GM21723 (cell line): ENCODE measurements around the gene KCNK4.

Experiments
- ATAC-seq: cut with Tn5 transposase; IDR thresholded peaks from one replicate; pipeline ENCODE4 v1.9.1; 2021; ENCODE audit warnings: mild to moderate bottlenecking, moderate library complexity; ENCODE audit not compliant: unreplicated experiment

The KCNK4 gene

GRCh38 chr11:64289002-64289564 is 2.0 kb upstream of the KCNK4 start:
- no peak for ATAC-seq

- no peak for ATAC-seq
Measured at GRCh38 chr11:64290352-64291261, 495 bp upstream of the KCNK4 start.

DNA sequence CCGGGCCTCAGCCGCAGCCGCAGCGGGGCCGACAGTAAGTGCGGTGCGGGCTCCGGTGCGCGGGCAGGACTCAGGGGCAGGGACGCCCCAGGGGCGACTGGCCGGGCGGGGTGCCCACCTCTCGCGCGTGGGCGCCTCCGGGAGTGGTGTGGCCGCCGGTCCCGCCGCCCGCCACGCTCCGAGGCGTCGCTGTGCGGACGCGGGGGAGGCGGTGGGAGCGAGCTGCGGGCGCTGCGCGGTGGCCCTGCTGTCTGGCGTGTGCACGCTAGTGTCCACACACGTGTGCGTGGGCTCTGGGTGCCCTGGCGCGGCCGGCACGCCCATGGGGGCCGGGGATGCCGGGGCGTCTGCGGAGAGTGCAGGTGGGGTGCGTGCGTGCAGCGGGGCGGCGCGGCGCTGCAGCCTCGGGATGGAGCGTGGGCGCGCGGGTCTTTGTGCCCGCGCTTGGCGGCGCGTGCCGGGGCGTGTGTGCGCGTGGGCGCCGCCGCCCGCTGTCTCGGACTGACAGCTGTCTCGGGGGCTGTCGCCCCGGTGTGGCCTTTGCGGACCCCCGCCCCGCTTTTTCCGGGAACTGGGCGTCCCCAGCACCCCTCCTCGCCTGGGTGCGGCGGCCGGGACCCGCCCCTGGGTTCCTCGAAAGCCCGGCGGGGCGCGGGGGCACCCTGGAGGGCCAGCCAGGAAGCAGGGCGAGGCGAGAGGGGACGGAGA is 804 bp downstream of the KCNK4 start:
- no peak for ATAC-seq

DNA sequence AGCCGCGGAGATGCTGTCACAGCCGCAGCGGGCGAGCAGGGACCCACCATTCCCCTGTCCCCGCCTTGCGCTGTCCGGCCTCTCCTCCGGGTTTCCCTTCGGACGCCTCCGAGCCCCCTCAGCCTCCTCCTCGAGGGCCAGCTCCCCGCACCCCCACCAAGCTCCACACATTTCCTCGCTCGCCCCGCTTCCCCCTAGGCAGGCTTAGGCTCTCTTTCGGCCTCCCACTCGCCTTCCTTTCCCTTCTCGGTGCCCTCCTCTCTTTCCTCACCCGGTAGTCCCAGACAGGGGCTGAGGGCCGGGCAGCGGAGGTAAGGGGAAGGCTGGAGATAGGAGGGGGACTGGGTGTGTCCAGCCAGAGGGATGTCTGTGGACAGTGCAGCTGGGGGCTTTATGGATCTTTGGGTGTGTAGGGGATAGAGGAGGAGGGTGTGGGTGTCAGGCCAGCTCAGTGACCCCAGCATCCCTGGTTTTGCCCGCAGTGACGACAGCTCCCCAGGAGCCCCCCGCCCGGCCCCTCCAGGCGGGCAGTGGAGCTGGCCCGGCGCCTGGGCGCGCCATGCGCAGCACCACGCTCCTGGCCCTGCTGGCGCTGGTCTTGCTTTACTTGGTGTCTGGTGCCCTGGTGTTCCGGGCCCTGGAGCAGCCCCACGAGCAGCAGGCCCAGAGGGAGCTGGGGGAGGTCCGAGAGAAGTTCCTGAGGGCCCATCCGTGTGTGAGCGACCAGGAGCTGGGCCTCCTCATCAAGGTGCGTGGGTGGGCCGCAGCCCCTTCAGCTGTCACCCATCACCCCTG is 1.6 kb downstream of the KCNK4 start:
- ATAC-seq: no peak

DNA sequence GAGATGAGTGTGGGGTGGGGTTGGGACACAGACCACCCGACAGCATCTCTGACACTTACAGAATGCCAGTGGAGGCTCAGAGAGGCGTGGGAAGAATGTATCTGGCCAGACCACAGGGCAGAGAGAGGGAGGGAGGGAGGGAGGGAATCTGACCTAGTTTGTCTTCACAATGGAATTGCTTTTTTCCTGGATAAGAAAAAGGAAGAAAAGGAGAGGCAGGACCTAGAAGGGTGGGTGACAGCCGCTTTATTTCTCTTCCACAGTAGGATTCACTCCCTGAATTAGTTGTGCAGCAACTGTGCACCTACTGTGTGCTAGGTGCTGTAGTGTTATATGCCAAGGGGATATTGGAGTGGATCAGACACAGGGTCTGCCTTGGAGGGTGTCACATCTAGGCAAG is 3.7 kb downstream of the KCNK4 start:
- no peak for ATAC-seq

GRCh38 chr11:64295760-64296159 is 4.7 kb downstream of the KCNK4 start:
- no peak for ATAC-seq

DNA sequence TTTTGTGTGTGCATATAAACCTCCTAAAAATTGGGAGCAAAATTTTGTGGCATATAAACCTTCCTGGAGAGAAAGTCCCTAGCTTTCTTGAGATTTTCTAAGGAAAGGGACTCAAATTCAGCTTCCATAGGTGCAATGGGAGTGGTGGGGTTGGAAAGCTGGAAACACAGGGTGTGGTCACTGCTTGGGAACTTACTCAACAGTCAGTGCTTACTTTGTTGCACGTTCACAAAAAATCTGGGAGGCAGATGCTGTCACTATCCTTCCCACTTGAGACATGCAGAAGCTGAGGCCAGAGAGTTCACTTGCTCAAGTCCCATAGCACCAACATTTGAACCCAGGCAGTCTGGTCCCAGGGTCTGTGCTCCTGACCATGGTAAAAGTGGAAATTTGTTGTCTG is 5.1 kb downstream of the KCNK4 start:
- no peak for ATAC-seq

DNA sequence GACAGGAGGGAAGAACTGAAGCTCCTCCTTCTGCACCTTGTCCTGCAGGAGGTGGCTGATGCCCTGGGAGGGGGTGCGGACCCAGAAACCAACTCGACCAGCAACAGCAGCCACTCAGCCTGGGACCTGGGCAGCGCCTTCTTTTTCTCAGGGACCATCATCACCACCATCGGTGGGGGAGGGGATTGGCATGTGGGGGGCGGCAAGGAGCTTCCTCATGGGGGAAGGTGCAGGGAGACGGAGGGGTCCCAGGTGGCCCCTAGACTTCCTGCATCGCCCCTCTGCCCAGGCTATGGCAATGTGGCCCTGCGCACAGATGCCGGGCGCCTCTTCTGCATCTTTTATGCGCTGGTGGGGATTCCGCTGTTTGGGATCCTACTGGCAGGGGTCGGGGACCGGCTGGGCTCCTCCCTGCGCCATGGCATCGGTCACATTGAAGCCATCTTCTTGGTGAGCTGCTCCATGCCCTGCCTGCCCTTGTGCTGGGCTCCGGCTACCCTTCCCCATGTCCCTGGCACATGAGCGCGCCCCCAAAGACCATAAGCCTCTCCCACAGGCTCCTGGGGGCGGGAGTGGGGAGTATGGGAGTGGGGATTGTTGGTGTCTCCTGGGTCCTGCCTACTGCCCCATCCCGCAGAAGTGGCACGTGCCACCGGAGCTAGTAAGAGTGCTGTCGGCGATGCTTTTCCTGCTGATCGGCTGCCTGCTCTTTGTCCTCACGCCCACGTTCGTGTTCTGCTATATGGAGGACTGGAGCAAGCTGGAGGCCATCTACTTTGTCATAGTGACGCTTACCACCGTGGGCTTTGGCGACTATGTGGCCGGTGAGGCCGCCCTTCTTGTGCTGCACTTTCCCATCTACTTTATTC is 6.0 kb downstream of the KCNK4 start:
- ATAC-seq: no peak

DNA sequence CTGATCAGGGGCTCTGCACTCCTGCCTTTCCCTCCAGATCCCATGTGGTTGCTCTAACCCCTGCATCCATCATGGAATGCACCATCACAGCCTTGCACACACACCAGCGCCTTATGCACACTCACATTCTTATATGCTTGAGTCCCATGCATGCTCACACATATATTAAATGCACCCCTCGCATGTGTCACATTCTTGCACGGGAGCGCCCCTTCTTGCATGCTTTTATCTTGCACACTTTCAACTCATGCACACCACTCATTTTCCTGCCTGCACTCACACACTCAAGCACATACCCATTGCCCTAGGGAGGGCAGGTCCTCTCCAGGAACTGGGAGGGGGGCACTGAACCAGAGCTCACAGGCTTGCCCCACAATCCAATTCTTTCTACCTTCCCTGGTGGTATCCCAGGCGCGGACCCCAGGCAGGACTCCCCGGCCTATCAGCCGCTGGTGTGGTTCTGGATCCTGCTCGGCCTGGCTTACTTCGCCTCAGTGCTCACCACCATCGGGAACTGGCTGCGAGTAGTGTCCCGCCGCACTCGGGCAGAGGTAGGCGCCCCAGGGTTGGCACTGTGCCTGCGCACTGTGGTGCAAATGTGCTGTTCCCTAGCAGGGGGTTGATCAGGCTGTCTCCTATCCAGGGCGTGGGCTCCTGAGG is 6.7 kb downstream of the KCNK4 start:
- ATAC-seq: no peak

GRCh38 chr11:64298966-64299846 is 8.1 kb downstream of the KCNK4 start:
- no peak for ATAC-seq

DNA sequence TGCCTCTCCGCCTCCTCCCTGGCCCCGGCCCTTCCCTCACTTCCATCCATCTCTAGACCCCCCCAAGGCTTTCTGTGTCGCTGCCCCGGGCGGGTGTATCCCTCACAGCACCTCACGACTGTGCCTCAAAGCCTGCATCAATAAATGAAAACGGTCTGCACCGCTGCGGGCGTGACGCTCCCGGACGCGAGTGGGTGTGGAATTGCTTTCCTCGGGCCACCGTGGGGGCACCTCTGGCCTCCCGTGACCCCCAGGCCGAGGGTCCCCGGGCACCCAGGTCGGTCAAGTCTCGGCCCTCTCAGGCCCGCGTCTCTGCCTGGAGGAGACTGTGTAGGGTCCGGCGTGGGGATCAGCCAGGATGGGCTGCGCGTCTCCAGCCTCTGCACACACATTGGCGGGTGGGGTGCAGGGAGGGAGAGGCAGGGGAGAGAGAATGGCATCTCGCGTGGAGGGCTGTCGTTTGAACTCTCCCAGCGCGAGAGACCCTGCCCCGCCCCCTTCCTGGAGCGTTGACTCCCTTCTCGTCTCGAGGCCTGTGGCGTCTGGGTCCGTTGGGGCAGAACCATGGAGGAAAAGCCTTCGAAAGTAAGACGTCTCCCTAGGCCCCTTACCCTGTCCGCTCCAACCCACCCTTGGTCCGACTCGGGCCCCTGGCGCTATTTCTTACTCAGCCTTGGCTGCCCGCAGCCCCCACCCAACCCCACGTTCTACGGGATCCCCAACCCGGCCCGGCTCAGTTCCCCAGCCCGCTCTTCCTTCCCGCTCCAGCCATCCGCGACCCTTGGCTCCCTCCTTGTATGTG is 8.9 kb downstream of the KCNK4 start, which contains the start of gene CATSPERZ:
CATSPERZ (plus strand) TSS at position 512 of the 802 bp plus-strand sequence; CDS start at position 565, 53 bp downstream.
- ATAC-seq: no peak

- ATAC-seq: no peak
Measured at GRCh38 chr11:64303109-64304031, 12.3 kb downstream of the KCNK4 start.

DNA sequence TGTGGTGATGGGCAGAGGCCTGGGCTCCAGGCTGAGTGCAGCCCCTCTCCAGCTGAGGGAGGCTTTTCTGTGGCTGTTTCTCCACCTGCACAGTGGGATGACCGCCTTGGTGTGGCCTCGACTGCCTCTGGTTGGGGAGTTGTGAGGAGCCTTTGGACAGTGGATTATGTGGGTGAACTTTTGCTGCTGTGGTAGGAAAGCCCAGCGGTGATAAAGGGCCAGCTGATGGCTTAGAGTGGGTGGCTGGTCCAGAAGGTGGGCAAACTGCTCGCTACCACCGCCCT is 12.9 kb downstream of the KCNK4 start:
- ATAC-seq: no peak

- peak; percentile 32 for ATAC-seq
Measured at GRCh38 chr11:64304316-64305072, 13.4 kb downstream of the KCNK4 start.

DNA sequence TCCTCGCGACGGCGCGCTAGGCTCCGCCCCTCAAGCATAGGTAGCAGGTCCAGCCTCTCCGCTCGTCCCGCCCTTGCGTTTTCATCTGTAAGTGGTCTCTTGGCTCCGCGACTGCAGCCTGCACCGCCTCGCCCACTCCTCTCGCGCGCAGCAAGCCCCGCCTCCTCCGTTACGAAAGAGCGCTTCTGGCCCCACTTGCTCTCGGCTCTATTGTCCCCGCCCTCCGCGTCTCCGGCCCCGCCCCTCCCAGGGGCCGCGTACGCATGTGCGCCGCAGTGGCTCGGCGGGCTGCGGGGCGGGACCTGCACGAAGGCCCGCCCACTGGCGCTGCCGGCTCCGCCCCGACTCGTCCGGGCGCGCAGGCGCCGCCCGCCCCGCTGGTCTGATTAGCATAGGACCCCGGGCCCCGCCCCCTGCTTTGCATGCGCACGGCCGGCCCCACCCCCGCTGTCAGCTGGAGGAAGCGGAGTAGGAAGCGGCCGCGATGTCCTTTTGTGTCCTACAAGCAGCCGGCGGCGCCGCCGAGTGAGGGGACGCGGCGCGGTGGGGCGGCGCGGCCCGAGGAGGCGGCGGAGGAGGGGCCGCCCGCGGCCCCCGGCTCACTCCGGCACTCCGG is 14.1 kb downstream of the KCNK4 start, which contains the start of gene ESRRA:
ESRRA (plus strand) TSS at position 450 of the 616 bp plus-strand sequence. CDS start 1,656 bp downstream, outside the sequence.
- peak; percentile 69 for ATAC-seq
